Neuronal stem cell (in vitro differentiated cells): ENCODE data around the gene NKX2-2.

Experiments
- DNase-seq: peaks from one replicate; pipeline ENCODE4 v3.0.0-alpha.2; 2013; ENCODE audit warnings: low spot score
- H2AFZ ChIP-seq: one replicate; pipeline ENCODE4 v1.6.1; 2013; ENCODE audit warnings: mild to moderate bottlenecking, low read length, inconsistent platforms
- H2AK5ac ChIP-seq: 2 replicates; pipeline ENCODE4 v1.6.1; 2013; ENCODE audit warnings: low read depth, mild to moderate bottlenecking, inconsistent platforms, low read length, moderate library complexity, mixed read lengths
- H2BK120ac ChIP-seq: 2 replicates; pipeline ENCODE4 v1.6.1; 2013; ENCODE audit warnings: low read depth, mild to moderate bottlenecking, inconsistent platforms, low read length, moderate library complexity, mixed read lengths
- H2BK12ac ChIP-seq: one replicate; pipeline ENCODE4 v1.6.1; 2013; ENCODE audit warnings: low read length, inconsistent platforms
- H2BK15ac ChIP-seq: 2 replicates; pipeline ENCODE4 v1.6.1; 2013; ENCODE audit warnings: mild to moderate bottlenecking, low read length, inconsistent platforms, mixed read lengths
- H2BK5ac ChIP-seq: one replicate; pipeline ENCODE4 v1.6.1; 2013; ENCODE audit warnings: inconsistent platforms, mild to moderate bottlenecking, low read length, moderate library complexity
- H3K14ac ChIP-seq: one replicate; pipeline ENCODE4 v1.6.1; 2013; ENCODE audit warnings: low read length, inconsistent platforms
- H3K18ac ChIP-seq: 2 replicates; pipeline ENCODE4 v1.6.1; 2013; ENCODE audit warnings: low read length, inconsistent platforms
- H3K23ac ChIP-seq: 2 replicates; pipeline ENCODE4 v1.6.1; 2013; ENCODE audit warnings: low read depth, mild to moderate bottlenecking, mixed read lengths, low read length, inconsistent platforms; ENCODE audit not compliant: poor library complexity
- H3K27ac ChIP-seq: replicated peaks from 3 replicates; pipeline ENCODE4 v1.5.1; 2013; ENCODE audit warnings: low read length, inconsistent platforms
- H3K27me3 ChIP-seq, 3 experiments: 2 replicates each; pipeline ENCODE4 v1.6.1; 2013; ENCODE audit warnings: low read length in 3 of 3, mild to moderate bottlenecking in 2 of 3, inconsistent platforms in 1 of 3, low read depth in 1 of 3, mixed read lengths in 1 of 3, moderate library complexity in 1 of 3; ENCODE audit not compliant: control insufficient read depth in 3 of 3, insufficient read depth in 3 of 3
- H3K36me3 ChIP-seq, 2 donors: replicated peaks in 1 of 2; 2 replicates each; pipeline ENCODE4 v1.6.1; 2013; ENCODE audit warnings: low read length in 2 of 2; ENCODE audit not compliant: control insufficient read depth in 2 of 2, insufficient read depth in 2 of 2
- H3K4ac ChIP-seq: 2 replicates; pipeline ENCODE4 v1.6.1; 2013; ENCODE audit warnings: inconsistent platforms, mild to moderate bottlenecking, low read length, moderate library complexity
- H3K4me1 ChIP-seq, 2 donors: 1 replicate in 1 of 2; 2 replicates in 1 of 2; pipeline ENCODE4 v1.6.1; 2013; ENCODE audit warnings: low read length in 2 of 2, low read depth in 1 of 2; ENCODE audit not compliant: control insufficient read depth in 2 of 2, insufficient read depth in 1 of 2
- H3K4me2 ChIP-seq: one replicate; pipeline ENCODE4 v1.6.1; 2013; ENCODE audit warnings: mild to moderate bottlenecking, low read length, inconsistent platforms; ENCODE audit not compliant: insufficient read depth, poor library complexity, severe bottlenecking
- H3K4me3 ChIP-seq, 2 donors: 2 replicates each; pipeline ENCODE4 v1.5.1; 2013; ENCODE audit warnings: low read length in 2 of 2, mild to moderate bottlenecking in 2 of 2, inconsistent platforms in 1 of 2, moderate library complexity in 1 of 2
- H3K79me1 ChIP-seq: one replicate; pipeline ENCODE4 v1.6.1; 2013; ENCODE audit warnings: low read depth, mild to moderate bottlenecking, inconsistent platforms, low read length, moderate library complexity
- H3K9ac ChIP-seq: one replicate; pipeline ENCODE4 v1.6.1; 2013; ENCODE audit warnings: mild to moderate bottlenecking, low read depth, low read length, inconsistent platforms; ENCODE audit not compliant: poor library complexity
- H3K9me3 ChIP-seq, 2 donors: replicated peaks in 1 of 2; 2 replicates each; pipeline versions ENCODE3 to v1.6.1; 2013; ENCODE audit warnings: low read length in 2 of 2, mild to moderate bottlenecking in 2 of 2, inconsistent platforms in 1 of 2, low read depth in 1 of 2, mixed read lengths in 1 of 2, moderate library complexity in 1 of 2; ENCODE audit not compliant: control insufficient read depth in 2 of 2, insufficient read depth in 1 of 2
- H4K8ac ChIP-seq: one replicate; pipeline ENCODE4 v1.6.1; 2013; ENCODE audit warnings: low read depth, mild to moderate bottlenecking, inconsistent platforms, low read length, moderate library complexity
- H4K91ac ChIP-seq: one replicate; pipeline ENCODE4 v1.6.1; 2013; ENCODE audit warnings: low read length, low read depth, mild to moderate bottlenecking, inconsistent platforms; ENCODE audit not compliant: poor library complexity
- WGBS, 2 donors: extraction: QIAGEN DNeasy Blood & Tissue Kit; methylation state at CpG; one replicate each; pipeline ENCODE4 v1.1.7; 2013; ENCODE audit warnings: missing lambda C conversion rate in 2 of 2, mixed read lengths in 1 of 2; ENCODE audit not compliant: insufficient read length in 2 of 2, insufficient replicate concordance in 1 of 2; ENCODE audit errors: extremely low coverage in 2 of 2; 5-methylcytosine and 5-hydroxymethylcytosine counted together

NKX2-2 gene

GRCh38 chr20:21505810-21506530, 7.9 kb downstream of the NKX2-2 start:
- H3K27me3 ChIP-seq: peaks cover 38 to 78% (median 60%) of the 10 kb centered on the region in 3 experiments
- peak overlapping the region; percentile 71 for H3K9ac ChIP-seq
- H3K14ac ChIP-seq: no peak overlapping the region
- H3K36me3 ChIP-seq: peaks cover 0 to 1% of the 10 kb centered on the region in 2 donors
- no peak overlapping the region for H3K27ac ChIP-seq
- H2AK5ac ChIP-seq: no peak overlapping the region
- peak overlapping the region; percentile 27 for H2BK5ac ChIP-seq
- no peak overlapping the region for H2BK120ac ChIP-seq
- no peak overlapping the region for H4K8ac ChIP-seq
- H3K4me2 ChIP-seq: peak overlapping the region; percentile 88
- H3K4ac ChIP-seq: no peak overlapping the region
- H3K79me1 ChIP-seq: no peaks in the 10 kb centered on the region
- H3K23ac ChIP-seq: peak overlapping the region; percentile 22
- no peak overlapping the region for H4K91ac ChIP-seq
- peak; percentile 73 for DNase-seq
- peaks cover 3 to 6% of the 10 kb centered on the region in 2 donors for H3K4me1 ChIP-seq
- no CpG with 5 or more reads among the region's 95 CpGs for WGBS, 2 donors
- H3K4me3 ChIP-seq: peak overlapping the region; percentile 39 to 80
- H2BK12ac ChIP-seq: no peak overlapping the region
- no peak overlapping the region for H2BK15ac ChIP-seq
- peak overlapping the region; percentile 87 for H2AFZ ChIP-seq
- H3K18ac ChIP-seq: peak overlapping the region; percentile 87
- H3K9me3 ChIP-seq: no peaks in the 10 kb centered on the region

- Histone ChIP-seq H3K23ac (peak overlapping the region; percentile 20), H3K4me3 (peak overlapping the region; percentile 39 to 80), H2AK5ac (no peak overlapping the region), H3K18ac (peak overlapping the region; percentile 87), H2BK120ac (no peak overlapping the region), H3K27me3 (peaks cover 31 to 74% (median 53%) of the 10 kb centered on the region in 3 experiments), H4K8ac (no peak overlapping the region), H3K4ac (no peak overlapping the region), H3K36me3 (peaks cover 0 to 1% of the 10 kb centered on the region in 2 donors), H2AFZ (peak overlapping the region; percentile 87), H2BK15ac (no peak overlapping the region), H4K91ac (no peak overlapping the region), H3K27ac (no peak overlapping the region), H3K9me3 (no peaks in the 10 kb centered on the region), H3K4me1 (peaks cover 3 to 6% of the 10 kb centered on the region in 2 donors), H2BK5ac (peak overlapping the region; percentile 27), H3K9ac (no peak overlapping the region), H3K14ac (no peak overlapping the region), H3K4me2 (peak overlapping the region; percentile 88), H3K79me1 (no peaks in the 10 kb centered on the region), H2BK12ac (no peak overlapping the region)
- no CpG with 5 or more reads among the region's 36 CpGs for WGBS, 2 donors
- DNase-seq: peak; percentile 78
Observed at GRCh38 chr20:21505161-21505809, 8.6 kb downstream of the NKX2-2 start.

DNA sequence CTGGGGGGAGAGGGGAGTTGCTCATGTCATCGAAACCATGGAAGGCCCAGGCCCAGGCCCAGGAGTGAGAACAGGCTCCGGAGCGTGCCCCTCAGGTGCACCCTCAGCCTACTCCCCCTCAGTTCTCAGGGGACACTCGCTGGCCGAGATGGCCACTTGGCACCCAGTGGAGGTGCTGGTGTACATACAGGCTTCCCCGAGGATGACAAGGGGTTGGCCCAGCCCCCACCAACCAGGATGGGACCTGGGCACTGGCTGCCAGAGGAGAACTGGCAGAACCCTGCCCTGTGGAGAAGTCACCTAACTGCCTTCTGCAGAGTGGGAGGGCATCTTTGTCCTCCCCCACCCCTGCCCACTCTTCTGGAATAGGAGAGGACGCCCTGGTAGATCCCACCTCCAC, 9.5 kb downstream of the NKX2-2 start:
- Histone ChIP-seq H2BK15ac (no peak overlapping the region), H3K23ac (no peak overlapping the region), H3K9ac (no peak overlapping the region), H2BK120ac (no peak overlapping the region), H3K4ac (no peak overlapping the region), H3K4me1 (peaks cover 3 to 4% of the 10 kb centered on the region in 2 donors), H2BK12ac (no peak overlapping the region), H2BK5ac (no peak overlapping the region), H3K27ac (no peak overlapping the region), H3K79me1 (no peaks in the 10 kb centered on the region), H3K36me3 (peaks cover 0 to 1% of the 10 kb centered on the region in 2 donors), H3K18ac (no peak overlapping the region), H3K14ac (no peak overlapping the region), H4K8ac (no peak overlapping the region), H3K4me2 (no peak overlapping the region), H3K4me3 (no peak overlapping the region), H3K9me3 (no peaks in the 10 kb centered on the region), H2AFZ (no peak overlapping the region), H4K91ac (no peak overlapping the region), H2AK5ac (no peak overlapping the region), H3K27me3 (peaks cover 24 to 64% (median 44%) of the 10 kb centered on the region in 3 experiments)
- WGBS, 2 donors: no CpG with 5 or more reads among the region's 7 CpGs
- no peak for DNase-seq

- Histone ChIP-seq H3K27ac (no peak overlapping the region), H3K36me3 (peaks cover 0 to 1% of the 10 kb centered on the region in 2 donors), H3K9ac (no peak overlapping the region), H2BK15ac (no peak overlapping the region), H3K4me2 (no peak overlapping the region), H3K4ac (no peak overlapping the region), H3K23ac (no peak overlapping the region), H3K18ac (no peak overlapping the region), H2BK120ac (no peak overlapping the region), H2AK5ac (no peak overlapping the region), H3K27me3 (peaks cover 16 to 60% (median 34%) of the 10 kb centered on the region in 3 experiments), H2BK5ac (no peak overlapping the region), H2AFZ (no peak overlapping the region), H2BK12ac (no peak overlapping the region), H4K8ac (no peak overlapping the region), H3K14ac (no peak overlapping the region), H4K91ac (no peak overlapping the region), H3K4me3 (no peak overlapping the region), H3K4me1 (peaks cover 3 to 7% of the 10 kb centered on the region in 2 donors), H3K79me1 (no peaks in the 10 kb centered on the region), H3K9me3 (no peaks in the 10 kb centered on the region)
- DNase-seq: no peak
- no CpG with 5 or more reads among the region's 4 CpGs for WGBS, 2 donors
Observed at GRCh38 chr20:21503345-21503744, 10.5 kb downstream of the NKX2-2 start.
